GM12892 (cell line): ENCODE measurements around the gene JARID2.

Experiments
- POLR2A ChIP-seq: IDR thresholded peaks from 2 replicates; pipeline ENCODE4 v1.6.1; 2011; ENCODE audit warnings: low read depth, low read length, control low read depth
- POLR2AphosphoS5 ChIP-seq: IDR thresholded peaks from 2 replicates; pipeline ENCODE4 v1.6.1; 2011; ENCODE audit warnings: low read depth, low read length, control low read depth
- TAF1 ChIP-seq: IDR thresholded peaks from 2 replicates; pipeline ENCODE4 v1.6.1; 2011; ENCODE audit warnings: low read depth, mild to moderate bottlenecking, control low read depth, low read length, borderline replicate concordance

DNA sequence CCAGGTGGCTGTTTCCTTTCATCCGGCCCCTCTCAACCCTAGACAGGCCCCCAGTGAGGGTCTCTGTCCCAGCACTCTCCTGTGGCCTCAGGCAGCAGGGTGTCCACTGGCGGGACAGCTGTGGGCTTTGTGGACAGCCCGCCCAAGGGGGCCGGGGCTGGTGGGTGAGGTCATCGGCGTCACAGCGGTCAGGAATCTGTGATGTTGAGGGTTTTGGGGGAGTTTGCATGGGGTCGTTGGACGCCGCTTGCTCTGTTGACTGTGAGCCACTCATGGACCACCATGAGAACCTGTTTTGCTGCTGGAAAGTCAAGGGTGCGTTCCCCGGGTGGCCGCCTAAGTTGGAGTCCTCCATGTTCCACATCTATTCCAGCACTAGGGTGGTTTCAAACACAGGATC, 270.5 kb downstream of the JARID2 start:
- TF ChIP-seq POLR2A (no peak), POLR2AphosphoS5 (no peak), TAF1 (no peak)
